GM06990 (cell line): ENCODE measurements around the gene WDSUB1.

Experiments used
- DNase-seq: peaks from one replicate; pipeline ENCODE4 v3.0.0-alpha.2; 2011; ENCODE audit not compliant: insufficient read length; ENCODE audit errors: extremely low read depth
- H3K27me3 ChIP-seq: replicated peaks from 2 replicates; pipeline ENCODE4 v1.6.0; 2011; ENCODE audit warnings: low read length; ENCODE audit not compliant: control insufficient read depth, insufficient read depth
- H3K36me3 ChIP-seq: 2 replicates; pipeline ENCODE4 v1.5.1; 2011; ENCODE audit warnings: low read length; ENCODE audit not compliant: control insufficient read depth, insufficient read depth
- H3K4me3 ChIP-seq: replicated peaks from 2 replicates; pipeline ENCODE4 v1.5.1; 2011; ENCODE audit warnings: low read depth, mild to moderate bottlenecking, control low read depth, low read length
- CTCF ChIP-seq: IDR thresholded peaks from 2 replicates; pipeline ENCODE4 v1.5.1; 2011; ENCODE audit warnings: low read length, control low read depth, mild to moderate bottlenecking, inconsistent platforms; ENCODE audit not compliant: insufficient read depth, poor library complexity, severe bottlenecking

The WDSUB1 gene

GRCh38 chr2:159217676-159218075 is 68.8 kb downstream of the WDSUB1 start:
- no peak for DNase-seq
- no peak for TF ChIP-seq CTCF
- Histone ChIP-seq H3K4me3 (no peak overlapping the region), H3K27me3 (no peaks in the 10 kb centered on the region), H3K36me3 (peaks cover 16% of the 10 kb centered on the region)

GRCh38 chr2:159215116-159215515 is 71.4 kb downstream of the WDSUB1 start:
- H3K27me3 ChIP-seq: no peaks in the 10 kb centered on the region
- no peak for TF ChIP-seq CTCF
- H3K4me3 ChIP-seq: no peak overlapping the region
- DNase-seq: no peak
- H3K36me3 ChIP-seq: peaks cover 16% of the 10 kb centered on the region

GRCh38 chr2:159214325-159214865 is 72.1 kb downstream of the WDSUB1 start:
- TF ChIP-seq CTCF: no peak
- no peak overlapping the region for H3K4me3 ChIP-seq
- DNase-seq: no peak
- H3K27me3 ChIP-seq: no peaks in the 10 kb centered on the region
- peaks cover 12% of the 10 kb centered on the region for H3K36me3 ChIP-seq

- TF ChIP-seq CTCF: no peak
- H3K27me3 ChIP-seq: no peaks in the 10 kb centered on the region
- no peak for DNase-seq
- H3K36me3 ChIP-seq: peaks cover 10% of the 10 kb centered on the region
- H3K4me3 ChIP-seq: no peak overlapping the region
These were observed 73.2 kb downstream of the WDSUB1 start for GRCh38 chr2:159213296-159213695.

- H3K27me3 ChIP-seq: no peaks in the 10 kb centered on the region
- no peak for TF ChIP-seq CTCF
- no peak overlapping the region for H3K4me3 ChIP-seq
- peaks cover 6% of the 10 kb centered on the region for H3K36me3 ChIP-seq
- no peak for DNase-seq
These were observed 74.8 kb downstream of the WDSUB1 start for GRCh38 chr2:159211447-159212396.
